ENCODE data around the gene MYL5. TPM values are rescaled to one million over a fixed set of nuclear protein-coding genes. Genes with fewer than 3 reads are reported as not detected.

MYL5 gene
- total and polyA plus RNA-seq, 12 donors: 3.3 to 8.1 (median 6.1) TPM

DNA sequence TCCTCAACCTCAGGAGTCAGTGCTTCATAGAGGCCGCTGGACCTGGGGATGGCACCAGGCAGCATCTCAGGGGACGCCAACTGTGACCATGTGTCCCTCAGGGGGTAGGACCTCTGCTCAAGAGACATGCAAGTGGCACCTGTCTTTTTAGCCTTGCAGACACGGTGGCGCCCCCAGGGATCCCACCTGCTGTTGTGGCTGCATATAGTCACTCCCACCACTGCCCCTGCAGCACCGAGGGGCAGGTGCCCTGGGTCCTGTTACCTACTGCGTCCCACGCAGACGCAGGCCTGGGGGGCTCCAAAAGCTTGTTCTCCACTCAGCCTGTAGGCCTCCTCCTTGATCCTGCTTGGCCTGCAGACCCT is 2.5 kb downstream of the MYL5 start:
- intact Hi-C loops (cut with DNase I): no loop called here
- Histone ChIP-seq H3K36me3 (peaks cover 0 to 14% (median 9%) of the 10 kb centered on the region in 9 donors), H3K27me3 (no peaks in the 10 kb centered on the region), H3K27ac (no peak overlapping the region), H3K4me3 (no peak overlapping the region), H3K4me1 (peaks cover 13 to 45% (median 37%) of the 10 kb centered on the region in 9 donors), H3K9me3 (no peaks in the 10 kb centered on the region)
- 79 to 80% methylated on average over 8 of the region's 8 CpGs for WGBS, 2 donors
- no peak for DNase-seq
- TF ChIP-seq, protein P1, sequence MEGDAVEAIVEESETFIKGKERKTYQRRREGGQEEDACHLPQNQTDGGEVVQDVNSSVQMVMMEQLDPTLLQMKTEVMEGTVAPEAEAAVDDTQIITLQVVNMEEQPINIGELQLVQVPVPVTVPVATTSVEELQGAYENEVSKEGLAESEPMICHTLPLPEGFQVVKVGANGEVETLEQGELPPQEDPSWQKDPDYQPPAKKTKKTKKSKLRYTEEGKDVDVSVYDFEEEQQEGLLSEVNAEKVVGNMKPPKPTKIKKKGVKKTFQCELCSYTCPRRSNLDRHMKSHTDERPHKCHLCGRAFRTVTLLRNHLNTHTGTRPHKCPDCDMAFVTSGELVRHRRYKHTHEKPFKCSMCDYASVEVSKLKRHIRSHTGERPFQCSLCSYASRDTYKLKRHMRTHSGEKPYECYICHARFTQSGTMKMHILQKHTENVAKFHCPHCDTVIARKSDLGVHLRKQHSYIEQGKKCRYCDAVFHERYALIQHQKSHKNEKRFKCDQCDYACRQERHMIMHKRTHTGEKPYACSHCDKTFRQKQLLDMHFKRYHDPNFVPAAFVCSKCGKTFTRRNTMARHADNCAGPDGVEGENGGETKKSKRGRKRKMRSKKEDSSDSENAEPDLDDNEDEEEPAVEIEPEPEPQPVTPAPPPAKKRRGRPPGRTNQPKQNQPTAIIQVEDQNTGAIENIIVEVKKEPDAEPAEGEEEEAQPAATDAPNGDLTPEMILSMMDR (IDR thresholded peaks at IDR 0.05): no peak
- ATAC-seq: no peak

DNA sequence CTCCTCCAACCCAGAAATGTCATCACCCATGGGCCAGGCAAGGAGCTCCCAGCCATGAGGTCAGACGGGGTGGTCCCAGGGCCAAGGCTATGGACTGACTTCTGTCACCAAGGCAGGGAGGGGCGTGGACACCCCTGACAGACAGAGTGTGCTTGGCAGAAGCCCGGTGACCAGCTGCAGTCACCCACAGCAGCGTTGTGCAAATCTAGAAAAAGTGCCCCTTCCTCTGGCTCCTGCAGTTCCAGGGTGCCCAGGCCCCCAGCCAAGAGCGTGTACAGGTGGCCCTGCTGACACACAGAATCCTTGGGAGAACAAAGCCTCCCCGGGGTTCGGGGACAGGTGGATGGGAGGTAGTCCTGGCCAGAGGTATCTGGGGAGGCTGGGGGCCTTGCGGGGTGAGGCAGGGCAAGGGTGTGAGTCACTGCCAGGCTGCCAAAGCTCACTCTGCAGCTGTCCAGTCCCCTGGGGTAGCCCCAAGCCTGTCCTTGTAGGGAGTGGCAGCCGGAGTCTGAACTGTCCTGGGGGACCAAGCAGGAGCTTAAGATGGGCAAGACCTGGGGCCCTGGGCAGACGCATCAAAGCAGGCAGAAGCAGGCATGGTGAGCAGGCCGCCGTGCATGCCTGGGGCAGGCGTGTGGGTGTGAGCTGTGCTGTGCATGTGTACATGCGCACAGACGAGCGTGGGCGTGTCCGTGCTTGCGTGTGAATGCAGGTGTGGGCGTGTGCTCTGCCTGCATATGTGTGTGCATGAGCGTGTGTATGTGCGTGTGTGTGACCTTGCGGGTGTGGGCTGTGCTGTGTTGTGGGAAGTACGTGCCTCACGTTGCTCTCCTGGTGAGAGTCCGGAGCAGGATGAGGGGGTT is 3.3 kb downstream of the MYL5 start:
- WGBS, 2 donors: 67 to 84% methylated on average over 26 of the region's 26 CpGs
- TF ChIP-seq, protein P1 (IDR thresholded peaks at IDR 0.05): no peak
- no peak overlapping the region for H3K4me3 ChIP-seq
- ATAC-seq (no peak), DNase-seq (no peak)
- H3K9me3 ChIP-seq: no peaks in the 10 kb centered on the region
- peaks cover 13 to 44% (median 32%) of the 10 kb centered on the region in 9 donors for H3K4me1 ChIP-seq
- intact Hi-C loops (cut with DNase I): no loop called here
- peaks cover 0 to 10% (median under 1%) of the 10 kb centered on the region in 9 donors for H3K36me3 ChIP-seq
- no peak overlapping the region for H3K27ac ChIP-seq
- no peaks in the 10 kb centered on the region for H3K27me3 ChIP-seq

DNA sequence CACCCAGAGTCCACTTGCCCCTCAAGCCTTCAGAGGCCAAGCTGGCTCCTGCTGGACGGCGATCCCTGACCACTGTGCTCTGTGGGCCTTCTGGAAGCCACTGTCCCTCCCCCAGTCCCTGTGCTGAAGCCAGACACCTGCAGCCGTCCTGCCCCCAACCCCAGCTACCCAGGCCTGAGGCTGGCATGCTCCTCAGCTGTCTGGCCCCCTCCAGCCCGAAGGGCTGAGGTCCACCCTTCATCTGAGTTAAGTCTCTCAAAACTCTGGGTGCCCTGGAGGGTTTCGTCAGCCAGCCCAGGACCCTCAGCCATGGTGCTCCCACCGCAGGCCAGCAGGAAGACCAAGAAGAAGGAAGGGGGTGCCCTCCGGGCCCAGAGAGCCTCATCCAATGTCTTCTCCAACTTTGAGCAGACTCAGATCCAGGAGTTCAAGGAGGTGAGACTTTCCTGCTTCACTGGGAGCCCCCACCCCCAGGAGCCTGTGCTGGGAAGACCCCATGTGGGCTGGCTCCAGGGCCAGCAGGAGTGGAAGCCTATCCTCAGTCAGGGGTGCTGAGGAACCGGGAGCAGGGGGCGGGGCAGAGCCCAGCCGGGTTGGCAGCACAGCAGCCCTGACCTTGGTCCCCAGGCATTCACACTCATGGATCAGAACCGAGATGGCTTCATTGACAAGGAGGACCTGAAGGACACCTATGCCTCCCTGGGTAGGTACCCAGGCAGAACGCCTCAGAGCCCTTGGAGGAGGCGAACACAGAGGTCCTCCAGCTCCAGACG is 4.2 kb downstream of the MYL5 start:
- H3K4me1 ChIP-seq: peaks cover 9 to 42% (median 30%) of the 10 kb centered on the region in 9 donors
- TF ChIP-seq, protein P1 (IDR thresholded peaks at IDR 0.05): no peak
- intact Hi-C loops (cut with DNase I): no loop called here
- H3K9me3 ChIP-seq: no peaks in the 10 kb centered on the region
- WGBS, 2 donors: 81 to 83% methylated on average over 14 of the region's 14 CpGs
- H3K27me3 ChIP-seq: no peaks in the 10 kb centered on the region
- H3K27ac ChIP-seq: no peak overlapping the region
- DNase-seq (no peak), ATAC-seq (no peak)
- no peak overlapping the region for H3K4me3 ChIP-seq
- peaks cover 0 to 5% (median 0%) of the 10 kb centered on the region in 9 donors for H3K36me3 ChIP-seq

DNA sequence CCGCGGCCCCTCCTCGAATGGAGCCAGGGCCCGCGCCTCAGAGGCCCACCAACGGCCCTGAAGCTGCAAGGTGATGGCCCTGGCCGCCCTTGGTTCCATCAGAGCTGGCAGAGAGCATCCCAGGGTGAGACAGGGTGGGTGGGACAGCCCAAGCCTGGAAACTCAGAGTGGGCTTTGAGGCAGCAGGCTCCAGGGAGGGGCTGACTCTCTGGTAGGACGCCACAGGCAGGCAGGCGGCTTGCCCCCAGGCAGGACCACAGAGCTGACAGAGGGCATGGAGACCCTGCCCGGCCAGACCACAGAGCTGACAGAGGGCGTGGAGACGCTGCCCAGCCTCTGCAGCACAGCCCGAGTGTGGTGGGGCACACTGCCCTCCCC is 4.8 kb downstream of the MYL5 start:
- Histone ChIP-seq H3K36me3 (peaks cover 0 to 5% (median 0%) of the 10 kb centered on the region in 9 donors), H3K27ac (no peak overlapping the region), H3K9me3 (no peaks in the 10 kb centered on the region), H3K4me3 (no peak overlapping the region), H3K27me3 (no peaks in the 10 kb centered on the region), H3K4me1 (peaks cover 12 to 46% (median 34%) of the 10 kb centered on the region in 9 donors)
- WGBS, 2 donors: 79 to 89% methylated on average over 13 of the region's 13 CpGs
- ATAC-seq (no peak), DNase-seq (no peak)
- intact Hi-C loops (cut with DNase I): no loop called here
- TF ChIP-seq, protein P1 (IDR thresholded peaks at IDR 0.05): no peak
